Transverse colon (tissue), 4 donors: ENCODE results near the gene IL1RAPL1. TPM values are rescaled to one million over a fixed set of nuclear protein-coding genes. Genes with fewer than 3 reads are reported as not detected.

Source experiments
- DNase-seq: peaks from one replicate; pipeline ENCODE4 v3.0.0-alpha.2; 2019
- H3K27ac ChIP-seq, 4 donors: fragments of 200-600 bp; sonication (generic); 2 replicates each; pipeline ENCODE4 v1.5.1; 2016 to 2018; ENCODE audit warnings: inconsistent platforms in 4 of 4
- H3K27me3 ChIP-seq: fragments of 200-600 bp; sonication (generic); 2 replicates; pipeline ENCODE4 v1.5.1; 2017; ENCODE audit warnings: inconsistent platforms
- H3K36me3 ChIP-seq, 4 donors: fragments of 200-600 bp; sonication (generic); 2 replicates each; pipeline ENCODE4 v1.5.1; 2017 to 2019; ENCODE audit warnings: inconsistent platforms in 4 of 4
- H3K4me1 ChIP-seq, 4 donors: fragments of 200-600 bp; sonication (generic); 2 replicates each; pipeline ENCODE4 v1.5.1; 2017 to 2020; ENCODE audit warnings: inconsistent platforms in 4 of 4
- H3K4me3 ChIP-seq, 4 donors: fragments of 200-600 bp; sonication (generic); 1 replicate in 1 of 4; 2 replicates in 3 of 4; pipeline versions ENCODE4 v1.5.1 to v1.6.1; 2017 to 2019; ENCODE audit warnings: inconsistent platforms in 4 of 4
- H3K9me3 ChIP-seq, 2 donors: fragments of 200-600 bp; sonication (generic); 2 replicates each; pipeline ENCODE4 v1.5.1; 2017 to 2019; ENCODE audit warnings: inconsistent platforms in 2 of 2
- CTCF ChIP-seq, 5 experiments: fragments of 200-600 bp in 3 of 5; fragments of 450-650 bp in 2 of 5; sonication (generic) in 3 of 5; IDR thresholded peaks; 1 replicate in 2 of 5; 2 replicates in 3 of 5; pipeline ENCODE4 v1.5.1; 2016 to 2017; ENCODE audit warnings: antibody characterized with exemption in 5 of 5, inconsistent platforms in 3 of 5, mild to moderate bottlenecking in 2 of 5, moderate library complexity in 1 of 5
- EP300 ChIP-seq: sonication (generic); formaldehyde crosslinking; IDR thresholded peaks from one replicate; pipeline ENCODE4 v1.6.1; 2017; ENCODE audit warnings: antibody characterized with exemption, low read depth
- POLR2A ChIP-seq: fragments of 450-650 bp; IDR thresholded peaks from one replicate; pipeline ENCODE4 v1.6.1; 2016; ENCODE audit warnings: antibody characterized with exemption, mild to moderate bottlenecking, moderate library complexity
- POLR2AphosphoS5 ChIP-seq, 3 donors: sonication (generic); formaldehyde crosslinking; IDR thresholded peaks; one replicate each; pipeline ENCODE4 v1.6.1; 2016; ENCODE audit warnings: antibody characterized with exemption in 3 of 3
- WGBS, 2 donors: methylation state at CpG; one replicate each; pipeline ENCODE4 v1.1.5; 2018; ENCODE audit warnings: low coverage in 1 of 2; 5-methylcytosine and 5-hydroxymethylcytosine counted together
- in situ Hi-C, 4 donors: fragments of 200-750 bp; cut with MboI; loops; one replicate each; pipeline versions ENCODE4 v1.15.0 to v1.15.1; 2017; ENCODE audit warnings: low sequenced_read_pairs in 3 of 4, low pct_ligation_motif_present in 1 of 4, low pct_unique_long_range_greater_than_20kb in 1 of 4
- intact Hi-C: fragments of 100-400 bp; cut with DNase I; formaldehyde crosslinking; loops from one replicate; pipeline ENCODE4 v1.15.1; 2023; ENCODE audit warnings: low total_unique reads
- total RNA-seq, 4 donors: library from RNA; depleted of rRNA; stranded (reverse); fragments of >200 nt; gene quantifications; one replicate each; pipeline ENCODE4 v1.1.0, GENCODE V29; 2016

IL1RAPL1 gene
- total RNA-seq, 4 donors from 2014 or later = 0.14 to 0.32 (median 0.20) TPM; not detected in 1

GRCh38 chrX:29699239-29699638, 1112.0 kb downstream of the IL1RAPL1 start:
- Histone ChIP-seq H3K27ac (no peak overlapping the region), H3K4me1 (no peaks in the 10 kb centered on the region), H3K9me3 (no peaks in the 10 kb centered on the region), H3K27me3 (no peaks in the 10 kb centered on the region), H3K4me3 (no peak overlapping the region), H3K36me3 (no peaks in the 10 kb centered on the region)
- in situ Hi-C loops (no loop called here), intact Hi-C loops (no loop called here)
- no peak for TF ChIP-seq POLR2A
- TF ChIP-seq CTCF (IDR thresholded peaks at IDR 0.05) = no peak
- DNase-seq = no peak
- 21% methylated on average over 1 of the region's 1 CpG; no CpG with 5 or more reads in 1 of the 2 donors for WGBS, 2 donors

- Histone ChIP-seq H3K4me3 (no peak overlapping the region), H3K9me3 (no peaks in the 10 kb centered on the region), H3K27ac (no peak overlapping the region), H3K27me3 (no peaks in the 10 kb centered on the region), H3K4me1 (no peaks in the 10 kb centered on the region), H3K36me3 (no peaks in the 10 kb centered on the region)
- intact Hi-C loops (no loop called here), in situ Hi-C loops (no loop called here)
- 87 to 90% methylated on average over 1 to 2 of the region's 2 CpGs for WGBS, 2 donors
- TF ChIP-seq POLR2AphosphoS5 (IDR thresholded peaks at IDR 0.05) (no peak), POLR2A (no peak), EP300 (no peak), CTCF (IDR thresholded peaks at IDR 0.05) (no peak)
- no peak for DNase-seq
These were observed 1119.8 kb downstream of the IL1RAPL1 start for GRCh38 chrX:29707088-29707487.

DNA sequence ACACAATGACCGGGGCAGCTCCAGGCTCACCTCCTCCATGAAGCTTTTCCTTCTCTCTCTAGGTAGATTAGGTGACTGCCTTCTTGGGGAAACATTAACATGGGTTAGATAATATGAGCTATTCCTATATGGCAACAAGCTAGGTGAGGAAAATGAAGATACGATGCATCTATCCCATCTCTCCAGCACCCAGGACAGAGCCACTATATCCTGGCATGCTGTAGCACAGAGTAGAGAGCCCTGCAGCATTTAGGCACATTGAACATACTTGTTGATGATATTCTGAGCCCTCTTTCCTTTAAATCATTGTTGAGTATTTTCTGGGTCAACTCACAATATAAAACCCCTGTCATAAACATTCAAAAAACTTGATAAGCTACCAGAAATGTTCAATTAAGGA, 1133.9 kb downstream of the IL1RAPL1 start:
- H3K4me1 ChIP-seq = no peaks in the 10 kb centered on the region

GRCh38 chrX:29724316-29724715, 1137.1 kb downstream of the IL1RAPL1 start:
- Histone ChIP-seq H3K27me3 (no peaks in the 10 kb centered on the region), H3K4me1 (no peaks in the 10 kb centered on the region), H3K4me3 (no peak overlapping the region), H3K27ac (no peak overlapping the region), H3K9me3 (no peaks in the 10 kb centered on the region), H3K36me3 (no peaks in the 10 kb centered on the region)
- 37 to 60% methylated on average over 1 of the region's 1 CpG for whole genome bisulfite sequencing, 2 donors
- no peak for TF ChIP-seq CTCF (IDR thresholded peaks at IDR 0.05)
- no peak for TF ChIP-seq EP300
- TF ChIP-seq POLR2AphosphoS5 (IDR thresholded peaks at IDR 0.05) = no peak
- TF ChIP-seq POLR2A = no peak
- no peak for DNase-seq
- intact Hi-C loops (no loop called here), in situ Hi-C loops (no loop called here)

More for the DNA sequence above, 1133.9 kb downstream of the IL1RAPL1 start:
- Histone ChIP-seq H3K27me3 (no peaks in the 10 kb centered on the region), H3K4me3 (no peak overlapping the region), H3K9me3 (no peaks in the 10 kb centered on the region), H3K36me3 (no peaks in the 10 kb centered on the region), H3K27ac (no peak overlapping the region)
- in situ Hi-C loops (no loop called here), intact Hi-C loops (no loop called here)
- WGBS, 2 donors = 74% methylated on average over 2 of the region's 2 CpGs; no CpG with 5 or more reads in 1 of the 2 donors
- DNase-seq = no peak
- no peak for TF ChIP-seq CTCF (IDR thresholded peaks at IDR 0.05)
- no peak for TF ChIP-seq POLR2AphosphoS5 (IDR thresholded peaks at IDR 0.05)
- no peak for TF ChIP-seq POLR2A
- TF ChIP-seq EP300 = no peak
